OCI-M1 (cell line): ENCODE data around the gene AP1G2.
"Not testable (repeated sequence)": the region's sequence is repeated elsewhere in the genome, so short reads cannot be mapped to it uniquely, and the experiment has no call there.

ENCODE experiments used
- DNase-seq: peaks from one replicate; lab custom pipeline; 2025; lab: John Stamatoyannopoulos, UW

Gene AP1G2

DNA sequence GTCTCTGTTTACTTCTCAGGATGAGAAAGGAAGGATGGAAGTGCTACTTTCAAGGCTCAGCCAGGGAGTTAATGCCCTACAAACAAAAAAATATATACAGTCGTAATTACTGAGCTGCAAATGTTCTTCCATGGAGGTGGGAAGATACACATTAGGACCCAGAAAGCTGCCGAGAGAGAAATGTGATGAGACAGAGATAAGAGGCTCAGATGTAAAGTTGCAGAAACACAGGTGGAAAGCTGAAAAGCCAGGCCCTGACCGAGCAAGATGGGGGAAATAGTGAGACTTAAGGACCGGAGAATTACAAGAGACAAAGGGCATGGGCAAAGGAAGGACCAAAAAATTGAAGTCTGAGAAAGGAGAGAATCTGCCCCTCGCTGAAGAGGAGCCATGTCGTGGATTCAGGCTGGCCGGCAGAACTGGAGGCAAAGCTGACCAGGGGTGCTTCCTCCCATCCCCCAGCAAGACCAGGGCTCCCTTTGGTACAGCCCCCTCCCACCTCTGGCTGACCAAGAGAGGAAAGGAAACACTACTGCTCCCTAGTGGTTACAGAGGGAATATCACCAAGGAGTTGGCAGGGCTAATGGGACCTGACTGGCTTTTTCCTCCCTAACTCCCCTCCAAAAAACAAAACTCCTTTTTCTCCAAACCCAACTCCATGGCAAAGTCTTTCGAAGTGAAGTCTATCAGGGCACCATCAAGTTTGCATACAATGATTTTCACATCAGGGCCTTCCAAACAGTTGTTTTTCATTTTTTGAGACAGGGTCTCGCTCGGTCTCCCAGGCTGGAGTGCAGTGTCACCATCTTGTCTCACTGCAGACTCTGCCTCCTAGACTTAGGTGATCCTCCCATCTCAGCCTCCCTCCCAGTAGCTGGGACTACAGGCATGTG lies 28.1 kb downstream of the AP1G2 start:
- peak; percentile 69 for DNase-seq

DNA sequence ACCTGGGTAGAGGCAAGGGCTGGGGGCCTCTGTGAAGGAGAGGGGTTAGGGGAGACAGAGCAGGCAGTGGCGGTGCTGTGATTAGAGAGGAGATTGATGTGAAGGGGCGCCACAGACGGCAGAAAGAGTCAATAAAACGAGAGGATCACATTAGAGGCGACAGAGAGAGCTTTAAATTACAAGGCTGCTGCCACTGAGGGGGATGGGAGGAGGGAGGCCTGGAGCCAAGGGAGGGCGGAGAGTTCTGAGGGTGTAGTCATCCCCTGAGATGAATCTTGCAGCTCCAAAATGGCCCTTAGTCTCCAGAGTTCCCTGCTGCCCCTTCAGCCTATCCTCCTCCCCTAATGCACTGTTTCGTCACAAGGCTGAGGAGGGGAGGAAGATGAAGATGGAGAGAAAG lies 28.8 kb downstream of the AP1G2 start:
- DNase-seq = no peak

DNA sequence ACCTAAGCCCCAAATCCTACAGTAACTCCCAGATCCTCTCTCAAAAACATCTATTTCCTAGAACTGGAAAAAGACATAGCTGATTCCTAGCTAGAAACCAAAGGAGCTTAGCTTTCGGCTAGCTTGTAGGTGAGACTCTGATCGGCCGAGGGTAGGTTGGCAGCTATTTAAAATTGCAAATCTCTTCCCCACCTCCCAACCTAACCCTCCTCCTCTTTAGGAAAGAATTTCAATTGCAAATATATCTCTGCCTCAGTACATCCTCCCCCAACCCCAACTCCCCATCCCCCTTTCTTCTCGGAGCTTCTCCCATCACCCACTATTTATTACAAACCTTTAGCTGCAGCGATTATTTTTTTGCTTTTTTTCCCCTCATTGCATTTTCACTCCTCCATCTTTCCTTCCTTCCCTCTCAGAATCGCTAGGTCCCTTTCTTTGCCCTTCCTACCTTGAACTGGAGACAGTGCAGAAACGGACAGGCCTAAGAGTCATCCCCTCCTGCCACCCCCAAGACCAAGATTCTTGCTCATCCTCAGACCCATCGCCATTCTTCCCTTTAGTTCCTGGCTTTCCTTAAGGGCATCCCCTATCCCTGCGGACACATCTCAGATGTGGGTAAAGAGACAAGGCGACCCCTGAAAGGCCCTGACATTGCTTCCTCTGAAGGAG lies 29.4 kb downstream of the AP1G2 start:
- no peak for DNase-seq

DNA sequence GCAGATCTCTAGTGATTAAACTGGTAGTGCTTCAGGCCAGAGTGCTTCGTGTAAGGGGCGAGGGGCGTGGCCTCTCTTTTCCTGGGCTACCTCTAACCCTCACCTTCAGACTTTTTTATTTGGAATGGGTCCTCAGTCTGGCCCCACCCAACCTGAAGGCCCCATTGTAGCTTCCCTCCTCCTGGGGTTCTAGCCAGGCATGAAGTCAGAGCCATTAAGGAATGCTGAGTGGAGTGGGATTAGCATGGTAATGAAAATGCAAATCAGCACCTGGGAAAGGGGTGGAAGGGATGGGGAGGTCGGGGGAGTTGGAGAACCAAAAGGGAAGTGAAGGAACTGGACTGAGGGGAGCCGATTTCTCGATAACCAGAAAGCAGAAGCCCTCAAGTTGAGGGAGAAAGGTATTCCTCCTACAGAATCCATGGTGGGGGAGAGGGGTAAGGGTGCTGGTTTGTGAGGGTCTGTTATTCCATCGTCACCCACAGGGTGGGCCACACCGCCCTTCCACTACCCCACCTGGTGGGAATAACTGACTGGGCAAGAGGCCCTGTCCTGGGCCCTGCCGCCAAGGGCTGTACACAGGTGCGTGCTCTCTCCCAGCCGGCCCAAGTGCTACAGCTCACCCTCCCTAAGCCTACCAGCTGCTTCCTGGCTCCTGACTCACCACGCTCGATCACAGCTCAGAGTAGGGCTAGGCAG lies 30.1 kb downstream of the AP1G2 start:
- DNase-seq = no peak

DNA sequence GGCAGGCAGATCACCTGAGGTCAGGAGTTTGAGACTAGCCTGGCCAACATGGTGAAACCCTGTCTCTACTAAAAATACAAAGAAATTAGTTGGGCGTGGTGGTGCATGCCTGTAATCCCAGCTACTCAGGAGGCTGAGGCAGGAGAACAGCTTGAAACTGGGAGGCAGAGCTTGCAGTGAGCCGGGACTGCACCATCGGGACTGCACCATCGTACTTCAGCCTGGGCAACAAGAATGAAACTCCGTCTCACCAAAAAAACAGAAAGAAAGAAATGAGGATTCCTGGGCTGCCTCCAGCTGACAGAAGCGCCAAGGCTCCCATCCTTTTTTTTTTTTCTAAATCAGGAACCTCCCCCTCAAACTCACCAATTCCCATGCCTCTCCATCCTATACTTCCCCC lies 30.7 kb downstream of the AP1G2 start:
- DNase-seq = not testable (repeated sequence)

DNA sequence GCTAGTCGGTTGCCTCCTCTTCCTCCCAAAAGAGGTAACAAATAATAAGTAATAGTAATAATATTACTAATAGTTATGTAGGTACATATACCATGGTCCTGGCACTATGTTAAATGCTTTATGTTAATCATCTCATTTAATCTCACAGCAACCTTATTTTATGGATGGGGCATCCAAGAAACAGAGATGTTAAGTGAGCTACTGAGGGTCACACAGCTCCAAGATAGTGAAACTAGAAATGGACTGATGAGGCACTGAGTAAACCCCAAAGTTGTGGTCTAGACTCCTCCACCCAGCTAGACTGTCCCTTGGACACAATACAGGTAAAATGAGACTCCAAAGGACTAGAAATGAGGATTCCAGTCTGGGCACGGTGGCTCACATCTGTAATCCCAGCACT lies 31.1 kb downstream of the AP1G2 start:
- no peak for DNase-seq

DNA sequence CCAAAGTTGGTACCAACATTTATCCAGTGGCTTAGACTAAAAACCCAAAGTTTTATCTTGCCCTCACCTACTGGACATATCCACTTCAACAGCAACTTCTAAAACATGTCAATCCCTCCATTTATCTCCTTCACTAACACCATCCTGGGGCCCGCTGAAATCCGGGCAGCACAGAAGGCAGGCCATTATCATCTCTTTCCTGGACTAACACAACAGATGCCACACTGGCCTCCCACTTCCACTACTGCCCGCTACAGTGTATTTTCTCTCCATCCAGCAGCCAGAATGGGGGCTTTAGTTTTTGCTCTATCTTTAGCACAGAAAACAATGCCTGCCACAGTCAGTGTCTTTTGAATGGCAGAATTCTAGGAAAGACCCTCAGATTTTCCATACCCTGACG lies 31.6 kb downstream of the AP1G2 start:
- no peak for DNase-seq

DNA sequence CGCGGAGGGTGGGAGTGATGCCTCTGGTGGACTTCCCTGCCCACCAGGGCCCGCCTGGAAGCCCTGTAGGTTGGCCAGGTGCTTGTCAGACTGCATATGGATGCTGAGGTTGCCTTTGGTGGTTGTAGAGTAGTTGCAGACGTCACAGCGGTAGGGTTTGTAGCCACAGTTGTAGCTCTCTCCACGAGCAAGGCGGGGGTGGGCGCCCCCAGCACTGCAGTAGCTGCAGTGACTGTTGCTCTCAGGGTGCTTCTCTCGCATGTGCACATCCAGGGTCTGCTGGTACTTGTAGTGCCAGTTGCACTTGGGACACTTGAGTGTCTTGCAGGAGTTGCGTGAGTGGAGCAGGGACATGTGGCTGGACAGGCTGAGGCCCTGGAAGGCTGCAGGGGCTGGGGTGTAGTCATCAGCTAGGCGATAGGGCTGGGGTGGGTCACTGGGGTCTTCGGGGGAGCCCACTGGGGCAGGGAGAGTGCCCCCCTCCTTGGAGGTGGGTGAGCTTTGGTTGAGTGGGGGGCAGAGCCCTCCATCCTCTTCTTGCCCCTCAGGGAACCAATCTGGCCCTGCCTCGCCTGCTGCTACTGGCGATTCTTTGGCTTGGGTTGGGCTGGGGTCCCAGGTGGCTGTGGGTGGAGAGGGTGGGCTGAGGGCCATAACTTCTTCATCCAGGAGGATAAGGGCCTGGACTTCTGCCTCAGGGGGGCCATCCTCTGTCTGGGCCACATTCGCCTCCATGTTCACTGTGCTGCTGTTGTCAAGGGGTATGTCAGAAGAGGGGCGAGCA lies 33.7 kb downstream of the AP1G2 start:
- no peak for DNase-seq

DNA sequence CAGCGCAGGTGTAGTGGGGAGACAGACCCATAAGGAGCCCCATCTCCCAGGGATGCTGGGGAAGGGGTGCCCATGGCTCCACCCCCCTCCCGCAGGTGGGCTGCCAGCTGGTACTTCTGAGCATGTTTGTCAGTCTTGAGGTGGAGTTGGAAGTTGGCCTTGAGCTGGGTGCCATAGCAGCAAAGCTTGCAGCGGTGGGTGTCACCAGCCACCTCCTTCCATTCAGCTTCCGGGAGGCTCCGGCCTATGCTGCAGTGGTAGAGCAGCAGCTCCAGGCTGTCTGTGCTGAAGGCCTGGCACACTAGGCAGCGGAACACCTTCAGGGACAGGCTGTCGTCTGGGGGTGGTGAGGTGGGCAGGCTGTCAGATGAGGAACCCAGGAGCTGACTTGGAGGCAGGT lies 34.9 kb downstream of the AP1G2 start:
- DNase-seq = no peak

DNA sequence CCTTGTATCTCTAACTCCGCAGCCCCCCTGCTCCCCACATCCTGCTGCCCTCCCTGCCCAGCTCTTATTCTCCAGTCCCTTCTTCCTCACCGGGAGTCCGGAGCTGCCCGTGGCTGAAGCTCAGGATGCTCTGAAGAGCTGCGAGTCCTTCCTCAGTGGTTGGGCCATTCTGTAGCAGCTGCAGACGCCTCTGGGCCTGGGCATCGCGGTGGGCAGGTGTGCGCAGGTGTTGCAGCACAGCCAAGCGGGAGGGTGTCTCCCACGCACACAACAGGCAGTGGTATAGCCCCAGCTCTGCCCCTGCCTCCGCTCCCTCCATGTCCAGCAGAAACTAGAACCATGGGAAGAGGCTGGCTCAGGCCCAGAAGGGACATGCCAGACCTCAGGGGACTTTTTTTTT lies 36.2 kb downstream of the AP1G2 start:
- DNase-seq = no peak

DNA sequence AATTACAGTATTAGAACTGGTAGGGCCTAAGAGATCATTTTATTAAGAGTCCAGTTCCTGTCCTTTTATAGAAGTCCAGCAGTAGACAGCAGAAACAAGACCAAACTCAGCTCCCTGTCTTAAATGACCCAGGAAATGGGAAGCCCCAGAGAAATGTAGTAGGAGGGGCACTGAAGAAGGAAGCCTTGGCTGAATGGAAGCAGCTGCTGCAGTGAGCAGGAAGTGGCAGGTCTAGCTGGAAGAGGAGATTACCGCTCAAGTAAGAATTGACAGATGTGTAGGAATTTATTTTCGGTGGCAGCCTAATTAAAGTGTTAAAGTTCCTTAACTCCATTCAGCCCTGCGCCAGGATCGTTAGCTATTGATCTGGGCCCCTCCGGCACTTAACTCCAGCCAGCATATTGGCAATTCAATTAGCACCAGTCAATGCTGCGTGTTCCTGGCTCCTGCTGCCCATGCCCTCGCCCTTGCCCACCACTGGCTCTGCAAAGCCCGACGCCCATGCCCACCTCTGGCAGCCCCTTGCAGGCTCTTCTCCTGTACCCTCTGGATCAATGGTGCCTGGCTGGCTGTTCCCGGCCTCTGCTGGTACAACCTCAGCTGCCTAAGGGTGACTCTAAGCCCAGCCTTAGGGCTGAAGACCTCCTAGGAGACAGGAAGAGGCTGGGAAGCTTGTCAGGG lies 37.1 kb downstream of the AP1G2 start:
- DNase-seq = no peak

DNA sequence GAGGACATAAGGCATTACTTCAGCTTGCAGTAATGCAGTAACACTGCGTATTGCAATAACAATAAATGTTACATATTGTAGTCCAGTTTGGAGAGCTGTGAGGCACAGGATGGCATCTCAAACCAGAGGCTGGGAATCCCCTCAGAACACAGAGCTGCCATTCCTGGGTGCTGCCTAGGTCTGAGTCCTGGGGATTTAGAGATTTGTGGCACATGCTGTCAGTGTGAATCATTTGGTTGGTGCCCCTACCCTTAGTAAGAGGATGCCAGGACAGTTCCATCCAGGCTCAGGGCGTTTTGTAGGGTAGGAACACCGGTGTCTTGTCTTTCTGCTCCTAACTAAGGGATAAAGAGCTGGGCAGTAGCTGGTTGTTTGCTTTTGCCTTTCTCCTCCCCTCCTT lies 38.6 kb downstream of the AP1G2 start:
- DNase-seq = no peak

DNA sequence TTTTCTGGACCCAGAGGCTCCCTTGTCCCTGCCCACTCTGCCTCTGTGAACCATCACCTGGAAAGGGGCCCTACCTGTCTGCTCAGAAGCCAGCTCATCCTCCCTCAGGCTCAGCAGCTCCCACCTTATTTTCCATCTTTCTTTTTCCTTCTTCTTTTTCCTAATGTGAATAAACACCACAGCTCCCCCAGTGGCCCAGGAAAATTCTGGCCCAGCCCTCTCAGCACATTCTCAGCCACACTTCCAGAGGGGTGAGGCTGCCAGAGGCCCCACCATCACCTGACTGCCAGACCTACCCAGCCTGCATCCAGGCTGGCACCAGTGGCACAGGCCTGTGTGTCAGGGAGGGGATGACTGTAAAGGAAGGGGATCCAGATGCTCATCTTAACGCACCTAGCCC lies 39.0 kb downstream of the AP1G2 start:
- DNase-seq = no peak

DNA sequence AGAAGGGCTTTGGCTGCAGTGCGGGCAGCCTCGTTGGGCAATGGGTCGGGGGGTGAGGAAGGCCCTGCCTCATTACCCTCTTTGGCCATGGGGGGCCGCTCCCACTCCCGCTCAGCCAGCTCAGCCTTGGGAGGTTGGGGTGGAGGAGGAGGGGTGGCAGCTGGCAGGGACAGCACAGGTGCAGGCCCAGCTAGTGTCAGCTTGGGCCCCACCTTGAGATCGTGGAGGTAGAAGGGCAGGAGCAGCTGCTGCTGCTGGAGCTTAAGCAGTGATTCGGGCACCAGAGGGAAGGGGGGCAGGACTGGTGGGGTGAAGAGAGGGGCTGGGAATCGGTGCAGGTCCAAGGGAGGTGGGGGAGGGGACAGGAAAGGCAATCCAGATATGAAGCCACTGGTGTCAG lies 42.0 kb downstream of the AP1G2 start:
- no peak for DNase-seq

DNA sequence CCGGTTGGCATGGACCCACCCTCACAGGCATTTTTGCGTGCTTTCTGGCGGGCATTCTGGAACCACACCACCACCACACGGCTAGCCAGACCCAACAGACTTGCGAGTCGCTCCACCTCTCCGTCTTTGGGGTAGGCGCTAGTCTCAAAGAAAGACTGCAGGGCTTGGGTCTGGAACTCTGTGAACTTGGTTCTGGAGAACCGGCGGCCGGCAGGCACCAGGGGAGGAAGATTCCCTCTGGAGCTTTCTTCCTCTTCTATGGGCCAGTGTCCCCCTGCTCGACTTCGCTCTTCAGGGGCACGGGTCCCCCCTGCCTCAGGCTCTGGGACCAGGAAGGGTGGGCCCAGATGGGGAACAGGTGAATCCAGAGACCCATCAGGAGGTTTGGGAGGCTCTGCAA lies 42.6 kb downstream of the AP1G2 start:
- DNase-seq = no peak

DNA sequence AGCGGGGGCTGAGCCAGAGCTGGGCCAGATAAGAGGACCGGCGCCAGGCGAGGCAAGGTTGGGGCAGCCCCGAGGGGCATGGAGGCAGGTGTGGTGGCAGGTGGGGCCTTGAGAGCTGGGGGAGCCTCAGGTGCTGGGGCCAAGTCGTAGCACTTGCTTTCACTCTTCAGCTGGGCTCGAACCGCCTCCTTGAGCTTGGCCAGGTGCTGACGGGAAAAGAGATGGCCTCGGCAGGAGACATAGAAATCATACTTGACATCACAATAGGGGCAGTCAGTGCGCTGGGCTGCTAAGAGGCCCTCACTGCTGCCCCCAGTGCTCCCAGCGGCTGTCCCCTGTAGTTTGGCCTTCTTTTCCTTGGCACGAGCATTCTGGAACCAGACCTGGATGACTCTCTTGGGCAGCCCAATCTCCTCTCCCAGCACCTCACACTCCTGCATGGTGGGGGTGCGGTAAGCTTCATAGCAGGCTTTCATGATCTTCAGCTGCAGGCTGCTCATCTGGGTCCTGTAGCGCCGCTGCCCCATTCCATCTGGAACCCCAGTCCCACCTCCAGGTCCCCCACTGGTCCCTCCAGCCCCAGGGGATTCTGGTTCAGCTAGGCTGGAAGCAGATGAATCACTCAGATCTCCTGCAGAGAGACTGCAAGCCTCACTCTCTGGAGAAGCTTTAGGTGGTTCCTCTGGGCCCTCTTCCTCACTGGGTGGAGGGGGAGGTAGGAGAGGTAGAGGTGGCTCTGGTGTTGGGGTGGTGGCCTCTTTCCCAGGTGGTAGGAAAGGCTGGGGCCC lies 44.2 kb downstream of the AP1G2 start:
- DNase-seq = no peak

DNA sequence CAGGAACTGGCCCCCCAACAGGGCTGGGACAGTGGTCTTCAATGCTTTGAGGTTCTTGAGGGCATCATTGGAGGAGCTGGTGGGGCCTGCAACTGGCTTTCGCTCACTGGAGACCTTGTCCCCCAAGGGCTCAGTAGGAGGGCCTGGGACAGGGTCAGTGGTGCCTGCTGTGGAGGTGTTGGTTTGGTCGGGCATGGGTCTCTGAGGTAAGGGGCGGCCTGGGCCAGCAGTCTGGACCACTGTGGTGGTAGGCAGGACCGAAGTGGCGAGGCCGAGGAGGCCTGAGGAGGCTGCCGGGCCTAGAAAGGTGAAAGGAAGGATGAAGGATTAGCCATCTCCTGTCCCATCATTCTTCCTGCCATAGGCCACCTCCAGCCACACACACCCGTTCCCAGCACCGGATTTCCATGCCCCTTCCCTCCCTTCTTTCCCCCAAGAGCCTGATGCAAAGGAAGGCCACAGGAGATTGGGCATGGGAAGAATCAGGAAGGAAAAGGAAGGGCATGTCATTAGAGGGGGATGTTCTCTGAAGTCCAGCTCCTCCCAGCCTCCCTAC lies 44.9 kb downstream of the AP1G2 start:
- DNase-seq = no peak

DNA sequence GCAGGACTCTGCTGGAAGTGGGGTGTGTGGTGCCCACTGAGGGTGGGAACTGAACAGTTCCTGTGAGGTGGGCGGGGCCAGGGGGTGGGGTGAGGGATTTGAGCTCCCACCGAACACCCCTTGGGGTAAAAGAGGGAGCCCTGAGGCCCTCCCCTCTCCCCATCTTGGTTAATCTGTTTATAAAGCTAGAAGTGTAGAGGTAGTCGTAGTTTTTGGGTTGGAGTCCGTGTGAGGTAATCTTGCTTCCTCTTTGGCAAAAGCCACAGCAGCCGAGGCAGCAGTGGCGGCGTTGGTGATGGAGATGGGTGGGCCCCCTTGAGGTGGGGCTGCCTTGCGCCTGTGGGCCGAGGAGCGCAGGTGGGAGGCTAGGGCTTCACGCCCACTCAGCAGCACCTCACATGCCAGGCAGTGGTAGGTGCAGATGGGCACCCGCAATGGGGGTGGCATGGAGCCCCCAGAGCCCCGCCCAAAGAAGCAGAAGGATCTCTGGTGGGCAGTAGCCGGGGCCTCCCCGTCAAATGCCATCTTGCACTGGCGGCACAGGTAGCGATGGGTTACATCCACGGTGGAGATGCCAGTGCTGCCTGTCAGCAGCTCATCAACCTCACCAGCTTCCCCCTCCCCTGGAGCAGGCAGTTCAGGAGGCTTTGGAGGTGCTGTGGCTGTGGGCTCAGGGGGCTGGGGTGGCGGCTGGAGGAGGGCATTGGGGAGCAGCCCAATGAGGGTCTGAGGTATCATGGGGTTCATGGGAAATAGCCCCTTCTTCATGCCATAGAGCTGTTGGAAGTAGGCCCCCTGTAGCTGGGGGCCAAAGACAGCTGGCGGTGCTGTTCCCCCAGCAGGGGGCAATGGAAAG lies 45.6 kb downstream of the AP1G2 start:
- DNase-seq = no peak

DNA sequence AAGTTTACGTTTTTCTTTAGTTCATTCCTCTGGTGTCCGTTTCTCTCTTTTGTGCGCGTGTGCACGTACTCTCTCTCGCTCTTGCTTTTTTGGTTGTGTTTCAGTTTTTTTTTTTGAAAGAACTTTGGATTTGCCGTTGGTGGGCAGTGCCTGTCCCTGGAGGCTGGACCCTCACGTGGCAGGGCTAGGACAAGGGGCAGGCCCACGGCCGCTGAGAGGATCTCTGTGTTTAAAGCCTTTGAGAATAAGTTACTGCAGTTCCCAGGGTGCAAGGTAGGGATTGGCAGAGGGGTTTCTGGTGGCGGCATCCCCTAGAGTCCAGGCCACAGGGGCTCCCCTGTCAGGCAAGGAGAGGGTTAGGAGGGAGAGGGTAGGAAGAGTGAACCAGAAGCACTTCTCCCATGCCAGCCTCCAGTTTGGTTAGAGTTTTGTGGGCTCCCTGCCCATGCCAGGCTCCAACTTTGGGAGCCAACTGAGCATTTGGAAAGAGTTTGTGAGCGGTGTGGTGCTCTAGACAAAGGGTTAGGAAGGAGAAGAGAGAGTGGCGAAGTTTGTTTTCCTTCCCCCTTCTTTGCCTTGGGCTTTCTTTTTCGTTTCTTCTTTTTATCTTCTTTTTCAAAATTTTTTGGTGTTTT lies 46.6 kb downstream of the AP1G2 start:
- no peak for DNase-seq
